ENCODE measurements around the gene HSDL1. TPM values are rescaled to one million over a fixed set of nuclear protein-coding genes. Genes with fewer than 3 reads are reported as not detected.
"Not testable (repeated sequence)": the region's sequence is repeated elsewhere in the genome, so short reads cannot be mapped to it uniquely, and the experiment has no call there.

Gene HSDL1
- total RNA-seq, 3 donors from 2014 or later = 13.7 to 15.6 (median 14.4) TPM

GRCh38 chr16:84115919-84116719, 28.9 kb downstream of the HSDL1 start:
- Mint-ChIP-seq H3K36me3 (ENCODE audit: insufficient read depth) (peaks cover 4% of the 10 kb centered on the region), H3K4me3 (peak overlapping the region; percentile 93)
- DNase-seq = peak; percentile 42

DNA sequence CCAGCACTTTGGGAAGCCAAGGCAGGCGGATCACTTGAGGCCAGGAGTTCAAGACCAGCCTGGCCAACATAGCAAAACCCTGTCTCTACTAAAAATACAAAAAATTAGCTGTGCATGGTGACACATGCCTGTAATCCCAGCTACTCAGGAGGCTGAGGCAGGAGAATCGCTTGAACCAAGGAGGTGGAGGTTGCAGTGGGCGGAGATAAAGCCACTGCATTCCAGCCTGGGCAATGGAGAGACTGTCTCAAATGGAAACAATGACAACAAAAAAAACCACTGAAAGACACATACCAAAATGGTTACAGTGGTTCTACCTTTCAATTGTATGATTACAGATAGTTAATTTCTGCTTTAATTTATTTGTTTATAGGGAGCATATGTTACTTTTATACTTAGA, 33.0 kb downstream of the HSDL1 start:
- peaks cover 48% of the 10 kb centered on the region for H3K4me1 Mint-ChIP-seq (ENCODE audit: low read depth)
- not testable (repeated sequence) for ATAC-seq; H3K36me3 Mint-ChIP-seq (ENCODE audit: insufficient read depth); DNase-seq; H3K9me3 Mint-ChIP-seq; H3K4me3 Mint-ChIP-seq; H3K27me3 Mint-ChIP-seq (ENCODE audit: low read depth)

More at GRCh38 chr16:84115919-84116719, 28.9 kb downstream of the HSDL1 start:
- Mint-ChIP-seq H3K27me3 (ENCODE audit: low read depth) (no peaks in the 10 kb centered on the region), H3K9me3 (no peaks in the 10 kb centered on the region), H3K4me1 (ENCODE audit: low read depth) (peaks cover 34% of the 10 kb centered on the region)
- ATAC-seq = peak; percentile 55 to 61

DNA sequence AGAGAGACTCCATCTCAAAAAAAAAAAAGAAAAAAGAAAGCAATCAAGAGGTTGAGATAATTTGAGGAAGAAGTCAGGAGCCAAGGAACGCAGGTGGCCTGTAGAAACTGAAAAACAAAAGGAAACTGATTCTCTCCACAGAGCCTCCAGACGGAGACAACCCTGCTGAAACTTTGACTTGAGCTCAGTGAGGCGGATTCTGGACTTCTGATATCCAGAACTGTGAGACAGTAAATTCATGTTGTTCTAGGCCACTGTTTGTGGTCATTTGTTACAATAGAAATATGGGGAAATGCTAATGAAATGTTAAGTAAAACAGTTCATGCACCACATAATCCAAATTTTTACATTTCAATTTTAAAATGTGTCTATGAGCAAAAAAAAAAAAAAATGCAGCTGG, 33.5 kb downstream of the HSDL1 start:
- no peaks in the 10 kb centered on the region for H3K27me3 Mint-ChIP-seq (ENCODE audit: low read depth)
- ATAC-seq (no peak), DNase-seq (no peak)
- peak overlapping the region; percentile 11 for H3K4me3 Mint-ChIP-seq
- H3K4me1 Mint-ChIP-seq (ENCODE audit: low read depth) = peaks cover 50% of the 10 kb centered on the region
- peaks cover 9% of the 10 kb centered on the region for H3K36me3 Mint-ChIP-seq (ENCODE audit: insufficient read depth)
- no peaks in the 10 kb centered on the region for H3K9me3 Mint-ChIP-seq

DNA sequence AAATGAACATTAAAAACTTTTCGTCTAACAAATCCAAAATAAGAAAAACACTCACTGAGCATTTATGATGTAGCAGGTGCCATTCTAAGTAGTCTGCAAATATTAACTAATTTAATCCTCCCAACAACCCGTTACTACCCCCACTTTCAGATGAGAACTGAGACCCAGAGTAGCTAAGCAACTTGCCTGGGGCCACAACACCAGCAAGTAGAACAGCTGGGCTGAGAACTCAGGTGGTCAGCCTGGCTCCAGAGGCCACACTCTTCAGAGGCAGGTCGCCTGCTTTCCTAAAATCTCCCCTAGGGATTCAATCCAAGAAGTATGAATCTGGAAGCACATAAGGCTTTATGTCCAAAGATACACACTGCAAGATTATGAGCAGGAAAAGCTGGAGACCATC, 34.5 kb downstream of the HSDL1 start:
- DNase-seq = no peak
- Mint-ChIP-seq H3K9me3 (no peaks in the 10 kb centered on the region), H3K4me1 (ENCODE audit: low read depth) (peaks cover 53% of the 10 kb centered on the region), H3K36me3 (ENCODE audit: insufficient read depth) (peaks cover 12% of the 10 kb centered on the region), H3K27me3 (ENCODE audit: low read depth) (no peaks in the 10 kb centered on the region), H3K4me3 (no peak overlapping the region)
- no peak for ATAC-seq

DNA sequence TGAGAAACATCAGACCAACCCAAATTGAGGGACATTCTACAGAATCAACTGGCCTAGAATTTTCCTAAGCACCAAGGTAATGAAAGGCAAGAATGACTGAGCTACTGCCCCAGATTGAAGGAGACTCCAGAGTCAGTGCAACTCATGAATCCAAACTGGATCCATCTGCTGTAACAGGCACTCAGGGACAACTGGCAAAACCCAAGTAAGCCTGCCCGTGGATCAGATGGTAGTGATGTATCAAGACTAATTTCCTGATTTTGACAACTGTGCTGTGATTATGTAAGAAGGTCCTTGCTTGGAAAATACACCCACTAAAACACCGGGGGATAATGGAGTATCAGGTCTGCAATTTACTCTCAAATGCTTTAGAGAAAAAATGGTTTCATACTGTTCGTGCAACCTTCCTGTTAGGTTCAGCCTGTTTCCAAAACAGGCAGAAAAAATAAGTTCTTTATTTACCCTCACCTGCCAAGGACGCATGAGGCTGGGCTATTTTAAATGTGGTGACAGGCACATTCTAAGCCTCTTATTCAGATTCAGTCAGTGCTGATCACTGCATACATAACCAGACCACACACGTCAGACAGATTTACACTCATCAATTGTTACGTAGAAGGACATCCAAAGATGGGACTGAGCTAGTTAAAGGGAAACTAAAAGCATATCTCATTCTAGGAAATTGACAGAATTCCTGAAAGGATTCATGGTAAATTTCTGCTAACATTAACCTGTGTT, 35.2 kb downstream of the HSDL1 start:
- Mint-ChIP-seq H3K27me3 (ENCODE audit: low read depth) (no peaks in the 10 kb centered on the region), H3K4me1 (ENCODE audit: low read depth) (peaks cover 52% of the 10 kb centered on the region), H3K36me3 (ENCODE audit: insufficient read depth) (peaks cover 12% of the 10 kb centered on the region), H3K4me3 (no peak overlapping the region), H3K9me3 (no peaks in the 10 kb centered on the region)
- ATAC-seq = no peak
- DNase-seq = no peak

DNA sequence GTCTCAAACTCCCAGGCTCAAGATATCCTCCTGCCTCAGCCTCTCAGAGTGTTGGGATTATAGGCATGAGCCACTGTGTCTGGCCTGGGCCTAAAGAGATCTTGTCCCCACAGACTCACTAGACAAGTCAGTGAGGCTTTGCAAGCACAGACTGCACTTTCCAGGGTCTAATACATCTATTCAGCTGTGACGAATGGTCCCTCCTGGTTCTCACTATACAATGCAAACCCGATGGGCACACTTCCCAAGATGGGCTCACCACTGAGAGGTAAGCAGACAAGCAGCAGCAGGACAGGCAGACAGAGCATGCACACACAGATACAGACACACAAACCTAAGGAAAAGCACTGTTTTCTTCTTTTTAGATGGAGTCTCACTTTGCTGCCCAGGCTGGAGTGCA, 37.1 kb downstream of the HSDL1 start:
- Mint-ChIP-seq H3K4me1 (ENCODE audit: low read depth) (peaks cover 56% of the 10 kb centered on the region), H3K9me3 (no peaks in the 10 kb centered on the region), H3K27me3 (ENCODE audit: low read depth) (no peaks in the 10 kb centered on the region), H3K36me3 (ENCODE audit: insufficient read depth) (peaks cover 10% of the 10 kb centered on the region), H3K4me3 (no peak overlapping the region)
- no peak for DNase-seq
- ATAC-seq = no peak

GRCh38 chr16:84105948-84106740, 38.8 kb downstream of the HSDL1 start:
- Mint-ChIP-seq H3K9me3 (no peaks in the 10 kb centered on the region), H3K4me3 (no peak overlapping the region), H3K27me3 (ENCODE audit: low read depth) (no peaks in the 10 kb centered on the region), H3K36me3 (ENCODE audit: insufficient read depth) (peaks cover 11% of the 10 kb centered on the region), H3K4me1 (ENCODE audit: low read depth) (peaks cover 54% of the 10 kb centered on the region)
- no peak for DNase-seq
- no peak for ATAC-seq

- Mint-ChIP-seq H3K4me3 (no peak overlapping the region), H3K36me3 (ENCODE audit: insufficient read depth) (peaks cover 11% of the 10 kb centered on the region), H3K9me3 (no peaks in the 10 kb centered on the region), H3K4me1 (ENCODE audit: low read depth) (peaks cover 47% of the 10 kb centered on the region), H3K27me3 (ENCODE audit: low read depth) (no peaks in the 10 kb centered on the region)
- no peak for ATAC-seq
- no peak for DNase-seq
These were observed 39.6 kb downstream of the HSDL1 start for GRCh38 chr16:84105301-84105815.

DNA sequence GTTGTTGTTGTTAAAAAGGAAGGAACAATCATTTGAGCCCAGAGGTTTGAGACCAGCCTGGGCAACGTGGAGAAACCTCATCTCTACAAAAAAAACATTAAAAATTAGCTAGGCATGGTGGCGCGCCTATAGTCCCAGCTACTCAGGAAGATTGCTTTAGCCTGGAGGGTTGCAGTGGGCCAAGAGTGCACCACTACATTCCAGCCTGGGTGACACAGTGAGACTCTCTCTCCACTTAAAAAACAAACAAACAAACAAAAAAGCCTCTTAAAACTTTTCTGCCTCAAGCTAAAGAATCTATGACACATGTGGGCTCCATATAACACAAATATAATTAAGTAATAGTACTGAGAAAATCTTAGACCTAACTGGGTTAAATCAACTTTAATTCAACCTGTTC, 40.7 kb downstream of the HSDL1 start:
- ATAC-seq = no peak
- Mint-ChIP-seq H3K27me3 (ENCODE audit: low read depth) (no peaks in the 10 kb centered on the region), H3K9me3 (no peaks in the 10 kb centered on the region), H3K4me3 (no peak overlapping the region), H3K4me1 (ENCODE audit: low read depth) (peaks cover 43% of the 10 kb centered on the region), H3K36me3 (ENCODE audit: insufficient read depth) (peaks cover 10% of the 10 kb centered on the region)
- no peak for DNase-seq

- H3K36me3 Mint-ChIP-seq (ENCODE audit: insufficient read depth) = peaks cover 9% of the 10 kb centered on the region
- H3K4me1 Mint-ChIP-seq (ENCODE audit: low read depth) = peaks cover 44% of the 10 kb centered on the region
- H3K27me3 Mint-ChIP-seq (ENCODE audit: low read depth) = no peaks in the 10 kb centered on the region
- DNase-seq (no peak), ATAC-seq (no peak)
- H3K9me3 Mint-ChIP-seq = no peaks in the 10 kb centered on the region
- H3K4me3 Mint-ChIP-seq = no peak overlapping the region
These were observed 41.3 kb downstream of the HSDL1 start for GRCh38 chr16:84103678-84104077.

DNA sequence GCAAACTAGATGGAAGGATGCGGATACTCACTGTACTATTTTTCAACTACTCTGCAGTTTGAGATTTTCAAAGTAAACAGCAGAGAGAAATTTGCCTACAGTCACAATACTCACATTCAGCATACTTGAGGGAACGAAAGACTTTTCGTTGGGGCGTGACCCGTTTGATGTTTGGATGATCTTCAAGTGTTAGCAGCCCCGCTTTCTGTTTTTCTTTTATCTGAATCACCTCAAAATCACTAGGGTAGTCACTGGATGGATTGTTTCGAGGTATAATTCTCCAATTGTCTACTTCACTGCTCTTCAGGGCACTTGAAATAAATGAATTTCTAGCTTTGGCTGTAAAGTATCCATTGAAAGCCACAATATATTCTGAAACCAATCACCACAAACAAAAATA, 46.0 kb downstream of the HSDL1 start:
- Mint-ChIP-seq H3K9me3 (no peaks in the 10 kb centered on the region), H3K36me3 (ENCODE audit: insufficient read depth) (peaks cover 32% of the 10 kb centered on the region), H3K27me3 (ENCODE audit: low read depth) (no peaks in the 10 kb centered on the region), H3K4me3 (no peak overlapping the region), H3K4me1 (ENCODE audit: low read depth) (peaks cover 23% of the 10 kb centered on the region)
- ATAC-seq (no peak), DNase-seq (no peak)

DNA sequence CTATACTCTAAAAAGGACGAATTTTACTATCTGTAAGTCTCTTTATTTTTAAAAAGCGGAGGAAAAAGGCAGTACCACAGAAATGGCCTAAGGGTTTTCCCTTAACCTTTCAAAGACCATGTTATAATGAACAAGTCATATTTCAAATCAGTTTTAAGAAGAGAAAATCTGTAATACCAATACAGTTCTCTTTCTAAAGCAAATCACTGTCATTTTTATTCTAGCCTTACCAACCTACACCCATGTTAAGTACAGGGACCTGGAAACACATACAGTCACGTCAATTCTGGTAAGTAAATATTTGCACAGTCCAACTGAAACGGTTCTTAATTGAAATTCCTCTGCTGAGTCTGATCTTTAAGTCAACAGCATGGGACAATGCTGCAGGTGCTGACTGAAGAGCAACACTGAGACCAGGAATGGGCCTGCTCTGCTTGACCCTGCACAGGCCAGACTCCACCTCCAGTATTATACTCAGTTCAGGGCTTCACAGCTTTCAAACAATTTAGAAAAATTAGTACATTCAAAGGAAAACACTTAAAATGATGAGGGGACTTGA, 48.5 kb downstream of the HSDL1 start:
- Mint-ChIP-seq H3K36me3 (ENCODE audit: insufficient read depth) (peaks cover 44% of the 10 kb centered on the region), H3K4me3 (no peak overlapping the region), H3K4me1 (ENCODE audit: low read depth) (peaks cover 10% of the 10 kb centered on the region), H3K9me3 (no peaks in the 10 kb centered on the region), H3K27me3 (ENCODE audit: low read depth) (no peaks in the 10 kb centered on the region)
- no peak for ATAC-seq
- DNase-seq = no peak

- no peaks in the 10 kb centered on the region for H3K27me3 Mint-ChIP-seq (ENCODE audit: low read depth)
- no peak for DNase-seq
- H3K4me1 Mint-ChIP-seq (ENCODE audit: low read depth) = peaks cover 10% of the 10 kb centered on the region
- H3K36me3 Mint-ChIP-seq (ENCODE audit: insufficient read depth) = peaks cover 53% of the 10 kb centered on the region
- no peaks in the 10 kb centered on the region for H3K9me3 Mint-ChIP-seq
- ATAC-seq = no peak
- no peak overlapping the region for H3K4me3 Mint-ChIP-seq
These were observed 49.5 kb downstream of the HSDL1 start for GRCh38 chr16:84095466-84095865.

DNA sequence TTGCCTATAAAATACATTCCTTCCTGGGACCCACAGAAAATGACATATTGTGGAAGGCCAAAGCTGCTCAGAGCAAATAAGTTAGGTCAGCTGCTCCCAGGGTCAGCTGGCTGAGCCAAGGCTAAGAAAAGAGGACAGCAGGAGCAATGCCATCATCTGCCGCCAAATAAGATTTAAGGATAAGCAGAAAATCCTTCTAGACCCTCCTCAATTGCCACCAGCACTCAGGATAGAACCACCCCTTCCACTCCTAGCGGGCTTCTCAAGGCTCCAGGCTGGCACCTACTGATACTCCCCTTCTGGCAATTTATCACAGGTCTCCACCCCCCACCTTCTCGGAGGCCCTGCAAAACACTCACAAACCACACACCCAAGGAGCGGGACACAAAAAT, 51.1 kb downstream of the HSDL1 start:
- ATAC-seq (no peak), DNase-seq (no peak)
- Mint-ChIP-seq H3K4me1 (ENCODE audit: low read depth) (peaks cover 10% of the 10 kb centered on the region), H3K9me3 (no peaks in the 10 kb centered on the region), H3K27me3 (ENCODE audit: low read depth) (no peaks in the 10 kb centered on the region), H3K4me3 (no peak overlapping the region), H3K36me3 (ENCODE audit: insufficient read depth) (peaks cover 61% of the 10 kb centered on the region)

All from activated T-cell treated with anti-CD3 and anti-CD28 coated beads, Interleukin-2, amount 50 U/mL, for 4 hours (primary cell).